ENCODE measurements around the gene UBAC2.

UBAC2 gene

DNA sequence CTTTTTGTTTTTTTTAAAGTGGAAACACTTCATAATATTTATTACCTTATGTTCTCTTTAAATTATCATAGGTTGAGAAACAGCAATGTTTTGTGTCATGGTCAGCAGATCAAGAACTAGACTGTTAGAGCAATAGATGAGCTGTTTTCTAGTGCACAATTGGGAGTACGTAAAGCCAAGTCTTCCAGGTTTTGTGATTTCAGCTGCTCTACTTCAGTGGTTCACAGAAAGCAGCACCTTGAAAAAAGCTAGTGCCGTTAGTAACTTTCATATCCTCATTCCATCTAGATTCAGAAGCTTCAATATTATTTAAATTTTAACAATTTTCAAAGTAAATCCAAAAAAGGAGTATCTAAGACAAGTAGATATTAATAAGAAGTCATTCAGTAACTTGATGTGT lies 55.6 kb downstream of the UBAC2 start:
- no peak overlapping the region for H3K4me3 ChIP-seq (replicated peaks; ENCODE audit: low read depth, low read length)
- DNase-seq (ENCODE audit: low read depth), result no peak
- TF ChIP-seq, protein P1, sequence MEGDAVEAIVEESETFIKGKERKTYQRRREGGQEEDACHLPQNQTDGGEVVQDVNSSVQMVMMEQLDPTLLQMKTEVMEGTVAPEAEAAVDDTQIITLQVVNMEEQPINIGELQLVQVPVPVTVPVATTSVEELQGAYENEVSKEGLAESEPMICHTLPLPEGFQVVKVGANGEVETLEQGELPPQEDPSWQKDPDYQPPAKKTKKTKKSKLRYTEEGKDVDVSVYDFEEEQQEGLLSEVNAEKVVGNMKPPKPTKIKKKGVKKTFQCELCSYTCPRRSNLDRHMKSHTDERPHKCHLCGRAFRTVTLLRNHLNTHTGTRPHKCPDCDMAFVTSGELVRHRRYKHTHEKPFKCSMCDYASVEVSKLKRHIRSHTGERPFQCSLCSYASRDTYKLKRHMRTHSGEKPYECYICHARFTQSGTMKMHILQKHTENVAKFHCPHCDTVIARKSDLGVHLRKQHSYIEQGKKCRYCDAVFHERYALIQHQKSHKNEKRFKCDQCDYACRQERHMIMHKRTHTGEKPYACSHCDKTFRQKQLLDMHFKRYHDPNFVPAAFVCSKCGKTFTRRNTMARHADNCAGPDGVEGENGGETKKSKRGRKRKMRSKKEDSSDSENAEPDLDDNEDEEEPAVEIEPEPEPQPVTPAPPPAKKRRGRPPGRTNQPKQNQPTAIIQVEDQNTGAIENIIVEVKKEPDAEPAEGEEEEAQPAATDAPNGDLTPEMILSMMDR (IDR thresholded peaks at IDR 0.05; ENCODE audit: low read length, missing control alignments), result no peak

GRCh38 chr13:99256709-99257108 lies 56.1 kb downstream of the UBAC2 start:
- TF ChIP-seq, protein P1 (IDR thresholded peaks at IDR 0.05; ENCODE audit: low read length, missing control alignments), result no peak
- peak; percentile 29 for DNase-seq (ENCODE audit: low read depth)
- H3K4me3 ChIP-seq (replicated peaks; ENCODE audit: low read depth, low read length), result no peak overlapping the region

DNA sequence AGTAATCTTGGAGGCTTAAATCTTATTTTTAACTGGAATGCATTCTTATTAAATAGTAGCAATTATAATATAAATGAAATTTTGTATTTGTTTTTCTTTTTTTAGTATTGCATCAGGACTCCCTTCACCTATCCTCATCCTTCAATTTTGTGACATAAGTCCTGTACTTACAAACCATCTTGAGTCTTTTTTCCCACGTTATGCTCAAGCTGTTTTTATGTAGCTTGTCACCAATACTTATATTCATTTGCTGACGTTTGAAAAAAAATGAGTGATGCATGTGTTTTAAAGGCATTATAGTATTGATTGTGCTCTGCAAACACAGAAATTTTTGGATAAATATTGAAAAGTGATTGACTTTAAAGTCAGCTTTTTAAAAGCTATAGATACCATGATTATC lies 56.6 kb downstream of the UBAC2 start:
- TF ChIP-seq, protein P1 (IDR thresholded peaks at IDR 0.05; ENCODE audit: low read length, missing control alignments), result no peak
- DNase-seq (ENCODE audit: low read depth), result no peak
- H3K4me3 ChIP-seq (replicated peaks; ENCODE audit: low read depth, low read length), result no peak overlapping the region

DNA sequence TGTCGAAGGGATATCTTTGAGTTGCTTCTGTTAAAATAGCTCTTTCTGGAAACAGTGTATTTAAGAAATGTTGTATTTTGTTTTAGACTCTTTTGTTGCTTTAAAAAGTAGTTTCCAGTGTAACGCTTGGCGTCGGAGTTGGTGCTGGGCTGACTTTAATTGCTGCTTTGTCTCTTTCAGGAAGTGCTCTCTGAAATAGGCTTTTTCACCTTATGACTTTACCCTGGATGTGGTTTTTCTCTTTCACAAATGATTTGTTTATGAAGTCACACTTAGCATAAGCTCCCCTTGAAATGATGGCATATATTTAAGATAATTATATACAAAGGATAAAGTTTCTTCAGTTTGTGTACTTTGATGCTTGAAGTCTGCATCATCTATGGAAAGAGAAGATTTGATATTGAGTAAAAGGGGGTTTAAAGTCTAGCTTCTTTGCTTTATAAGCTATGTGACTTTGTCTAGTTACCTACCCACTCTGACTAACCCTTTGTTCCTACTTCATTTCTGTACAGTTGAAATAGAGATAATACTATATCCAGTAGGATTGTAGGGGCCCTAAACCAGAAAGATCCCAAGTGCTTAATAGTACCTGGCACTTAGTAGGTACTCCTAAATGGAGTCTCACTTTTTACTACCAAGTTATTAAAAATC lies 57.7 kb downstream of the UBAC2 start, which contains the start of gene GPR18:
Gene GPR18, minus strand, starts transcription at position 170 of the 651 bp plus-strand sequence. CDS start 2,507 bp downstream, outside the sequence.
- no peak within 1 kb of the TSS for H3K4me3 ChIP-seq (replicated peaks; ENCODE audit: low read depth, low read length)
- TF ChIP-seq, protein P1 (IDR thresholded peaks at IDR 0.05; ENCODE audit: low read length, missing control alignments), result no peak
- DNase-seq (ENCODE audit: low read depth), result no peak

GRCh38 chr13:99258946-99259345 lies 58.3 kb downstream of the UBAC2 start:
- TF ChIP-seq, protein P1 (IDR thresholded peaks at IDR 0.05; ENCODE audit: low read length, missing control alignments), result no peak
- no peak for DNase-seq (ENCODE audit: low read depth)
- no peak overlapping the region for H3K4me3 ChIP-seq (replicated peaks; ENCODE audit: low read depth, low read length)

- no peak overlapping the region for H3K4me3 ChIP-seq (replicated peaks; ENCODE audit: low read depth, low read length)
- no peak for DNase-seq (ENCODE audit: low read depth)
- TF ChIP-seq, protein P1 (IDR thresholded peaks at IDR 0.05; ENCODE audit: low read length, missing control alignments), result no peak
These were observed 59.6 kb downstream of the UBAC2 start for GRCh38 chr13:99260216-99260615.

DNA sequence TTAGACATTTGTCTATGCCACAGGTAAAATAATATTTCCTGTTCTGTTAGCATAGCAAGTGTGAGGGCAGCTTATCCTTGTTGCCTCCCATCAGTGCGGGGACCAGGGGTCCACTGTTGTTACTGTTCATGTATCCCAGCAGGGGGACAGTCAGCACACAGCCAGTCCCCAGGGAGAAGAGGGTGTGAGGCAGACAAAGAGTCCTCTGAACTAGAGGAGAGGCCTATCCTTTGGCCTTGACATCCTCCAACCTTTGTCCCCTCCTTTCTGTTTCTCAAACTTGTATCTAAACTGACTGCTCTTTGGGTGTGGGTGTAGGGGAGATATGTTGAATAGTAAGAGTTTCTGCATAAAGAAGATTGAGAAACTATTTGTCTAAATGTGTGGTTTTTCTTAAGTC lies 60.4 kb downstream of the UBAC2 start:
- DNase-seq (ENCODE audit: low read depth), result no peak
- H3K4me3 ChIP-seq (replicated peaks; ENCODE audit: low read depth, low read length), result no peak overlapping the region
- TF ChIP-seq, protein P1 (IDR thresholded peaks at IDR 0.05; ENCODE audit: low read length, missing control alignments), result no peak
